Brain microvascular endothelial cell (primary cell): Measurements from ENCODE around the gene TRAPPC11.

ENCODE experiments used
- DNase-seq: peaks from one replicate; pipeline ENCODE4 v3.0.0-alpha.2; 2020
- H3K27ac ChIP-seq: fragments of 250-450 bp; sonication (Bioruptor Pico); 2 replicates; pipeline ENCODE4 v1.5.1; 2020; ENCODE audit warnings: mild to moderate bottlenecking, moderate library complexity
- H3K27me3 ChIP-seq: fragments of 250-450 bp; sonication (Bioruptor Pico); replicated peaks from 2 replicates; pipeline ENCODE4 v1.5.1; 2020; ENCODE audit warnings: mild to moderate bottlenecking
- H3K36me3 ChIP-seq: fragments of 250-450 bp; sonication (Bioruptor Pico); replicated peaks from 2 replicates; pipeline ENCODE4 v1.5.1; 2020; ENCODE audit warnings: mild to moderate bottlenecking
- H3K4me3 ChIP-seq: 2 replicates; pipeline ENCODE4 v1.5.1; 2011; ENCODE audit warnings: low read depth, mild to moderate bottlenecking, control low read depth, low read length, moderate library complexity
- CTCF ChIP-seq: IDR thresholded peaks from 2 replicates; pipeline ENCODE4 v1.5.1; 2011; ENCODE audit warnings: low read depth, mild to moderate bottlenecking, moderate library complexity, low read length, control low read depth, inconsistent platforms; ENCODE audit errors: missing control alignments
- in situ Hi-C: cut with HindIII; loops from 2 replicates; pipeline ENCODE4 v1.10.0; 2017; ENCODE audit warnings: low sequenced_read_pairs, low pct_ligation_motif_present

TRAPPC11 gene

GRCh38 chr4:183645326-183645725 is 13.8 kb upstream of the TRAPPC11 start:
- H3K4me3 ChIP-seq, result no peak overlapping the region
- peaks cover 13% of the 10 kb centered on the region for H3K36me3 ChIP-seq
- no peak for DNase-seq
- no peak overlapping the region for H3K27ac ChIP-seq
- in situ Hi-C loops, result no loop called here
- no peaks in the 10 kb centered on the region for H3K27me3 ChIP-seq
- no peak for TF ChIP-seq CTCF

- no peak for DNase-seq
- peak overlapping the region; percentile 70 for H3K4me3 ChIP-seq
- H3K36me3 ChIP-seq, result peaks cover 3% of the 10 kb centered on the region
- TF ChIP-seq CTCF, result no peak
- H3K27ac ChIP-seq, result no peak overlapping the region
- in situ Hi-C loops, result no loop called here
- H3K27me3 ChIP-seq, result no peaks in the 10 kb centered on the region
These were observed 1.5 kb upstream of the TRAPPC11 start for GRCh38 chr4:183657564-183657963.

- TF ChIP-seq CTCF, result no peak
- in situ Hi-C loops, result no loop called here
- Histone ChIP-seq H3K27me3 (no peaks in the 10 kb centered on the region), H3K36me3 (no peaks in the 10 kb centered on the region), H3K4me3 (peak overlapping the region; percentile 70), H3K27ac (peak overlapping the region; percentile 87)
- no peak for DNase-seq
These were observed 598 bp upstream of the TRAPPC11 start for GRCh38 chr4:183658362-183659028.

- in situ Hi-C loops, result no loop called here
- DNase-seq, result no peak
These were observed 764 bp downstream of the TRAPPC11 start for GRCh38 chr4:183659872-183660242.

GRCh38 chr4:183666088-183666487 is 7.0 kb downstream of the TRAPPC11 start:
- H3K27me3 ChIP-seq, result no peaks in the 10 kb centered on the region
- H3K36me3 ChIP-seq, result peaks cover 26% of the 10 kb centered on the region
- in situ Hi-C loops, result no loop called here
- no peak overlapping the region for H3K4me3 ChIP-seq
- H3K27ac ChIP-seq, result no peak overlapping the region
- no peak for DNase-seq
- TF ChIP-seq CTCF, result no peak

More at GRCh38 chr4:183659872-183660242, 764 bp downstream of the TRAPPC11 start:
- Histone ChIP-seq H3K27ac (peak overlapping the region; percentile 87), H3K4me3 (peak overlapping the region; percentile 63), H3K36me3 (no peaks in the 10 kb centered on the region), H3K27me3 (no peaks in the 10 kb centered on the region)
- TF ChIP-seq CTCF, result no peak

- peaks cover 26% of the 10 kb centered on the region for H3K36me3 ChIP-seq
- no peak overlapping the region for H3K4me3 ChIP-seq
- DNase-seq, result no peak
- no peak overlapping the region for H3K27ac ChIP-seq
- no peak for TF ChIP-seq CTCF
- in situ Hi-C loops, result no loop called here
- no peaks in the 10 kb centered on the region for H3K27me3 ChIP-seq
These were observed 11.2 kb downstream of the TRAPPC11 start for GRCh38 chr4:183670251-183670650.
